HEK293T (cell line): ENCODE measurements around the gene IL3.

Source experiments
- ARNT ChIP-seq: fragments of 450-650 bp; IDR thresholded peaks from 2 replicates; pipeline ENCODE4 v1.6.1; 2017; ENCODE audit warnings: mild to moderate bottlenecking
- CTBP1 ChIP-seq: fragments of 450-650 bp; IDR thresholded peaks from 2 replicates; pipeline ENCODE4 v1.6.1; 2016; ENCODE audit warnings: borderline replicate concordance
- ELF4 ChIP-seq: fragments of 450-650 bp; IDR thresholded peaks from 2 replicates; pipeline ENCODE4 v1.6.1; 2017; ENCODE audit warnings: antibody characterized with exemption
- FOXK2 ChIP-seq: fragments of 450-650 bp; IDR thresholded peaks from 2 replicates; pipeline ENCODE4 v1.6.1; 2016; ENCODE audit warnings: mild to moderate bottlenecking
- FOXM1 ChIP-seq: fragments of 450-650 bp; IDR thresholded peaks from 2 replicates; pipeline ENCODE4 v1.6.1; 2017; ENCODE audit warnings: mild to moderate bottlenecking, borderline replicate concordance
- L3MBTL2 ChIP-seq: fragments of 450-650 bp; conservative IDR thresholded peaks from 2 replicates; pipeline ENCODE4 v1.6.1; 2016; ENCODE audit warnings: mild to moderate bottlenecking
- LEF1 ChIP-seq: fragments of 450-650 bp; IDR thresholded peaks from 2 replicates; pipeline ENCODE4 v1.6.1; 2017; ENCODE audit warnings: mild to moderate bottlenecking, borderline replicate concordance
- NFRKB ChIP-seq: fragments of 450-650 bp; IDR thresholded peaks from 2 replicates; pipeline ENCODE4 v1.6.1; 2016; ENCODE audit warnings: mild to moderate bottlenecking, moderate library complexity
- SP1 ChIP-seq: fragments of 450-650 bp; IDR thresholded peaks from 2 replicates; pipeline ENCODE4 v1.6.1; 2017
- SUZ12 ChIP-seq: fragments of 450-650 bp; IDR thresholded peaks from 2 replicates; pipeline ENCODE4 v1.6.1; 2016; ENCODE audit warnings: mild to moderate bottlenecking
- TARDBP ChIP-seq: fragments of 450-650 bp; IDR thresholded peaks from 2 replicates; pipeline ENCODE4 v1.6.1; 2016
- ZNF384 ChIP-seq: fragments of 450-650 bp; IDR thresholded peaks from 2 replicates; pipeline ENCODE4 v1.6.1; 2016

DNA sequence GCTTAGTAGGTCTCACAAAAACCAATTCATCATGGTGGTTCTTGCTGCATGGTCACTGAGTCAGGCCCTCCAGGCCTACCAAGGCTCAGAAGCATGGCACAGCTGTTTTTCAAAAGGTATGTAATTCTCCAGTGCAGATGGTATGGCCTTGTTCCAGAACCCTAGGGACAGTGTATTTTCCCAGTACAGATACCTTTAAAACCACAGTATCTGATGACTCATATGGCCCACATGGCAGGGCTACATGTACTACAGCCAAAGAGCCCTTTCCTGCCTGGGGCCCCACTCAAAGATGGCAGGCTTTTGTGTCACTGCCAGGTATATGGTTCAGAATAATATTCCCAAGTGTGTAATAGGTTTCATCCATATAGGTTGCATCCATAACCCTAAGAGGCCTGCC lies 29.7 kb downstream of the IL3 start:
- TF ChIP-seq SUZ12: no peak
- TF ChIP-seq SP1: no peak
- TF ChIP-seq FOXK2: no peak
- no peak for TF ChIP-seq ZNF384
- no peak for TF ChIP-seq NFRKB
- no peak for TF ChIP-seq ELF4
- no peak for TF ChIP-seq FOXM1
- no peak for TF ChIP-seq TARDBP
- no peak for TF ChIP-seq L3MBTL2
- no peak for TF ChIP-seq ARNT
- TF ChIP-seq LEF1: no peak
- no peak for TF ChIP-seq CTBP1
